Vagina (tissue), 2 donors: ENCODE data around the gene PDE4D. TPM values are rescaled to one million over a fixed set of nuclear protein-coding genes. Genes with fewer than 3 reads are reported as not detected.

Experiments used
- DNase-seq, 2 donors: peaks; one replicate each; pipeline ENCODE4 v3.0.0-alpha.2; 2017; ENCODE audit errors: extremely low spot score in 2 of 2
- H3K27ac ChIP-seq: fragments of 200-600 bp; sonication (generic); one replicate; pipeline ENCODE4 v1.5.1; 2019
- H3K27me3 ChIP-seq: fragments of 200-600 bp; sonication (generic); one replicate; pipeline ENCODE4 v1.5.1; 2019
- H3K36me3 ChIP-seq, 2 donors: fragments of 200-600 bp; sonication (generic); one replicate each; pipeline ENCODE4 v1.5.1; 2017 to 2019
- H3K4me1 ChIP-seq: fragments of 200-600 bp; sonication (generic); one replicate; pipeline ENCODE4 v1.5.1; 2019
- H3K4me3 ChIP-seq, 2 donors: fragments of 200-600 bp; sonication (generic); 1 replicate in 1 of 2; 2 replicates in 1 of 2; pipeline ENCODE4 v1.5.1; 2016 to 2019
- H3K9me3 ChIP-seq: fragments of 200-600 bp; sonication (generic); one replicate; pipeline ENCODE4 v1.5.1; 2019
- CTCF ChIP-seq, 3 experiments: fragments of 450-650 bp in 2 of 3; fragments of 200-600 bp in 1 of 3; sonication (generic) in 1 of 3; IDR thresholded peaks; one replicate each; pipeline ENCODE4 v1.5.1; 2017 to 2019; ENCODE audit warnings: antibody characterized with exemption in 3 of 3, mild to moderate bottlenecking in 2 of 3, moderate library complexity in 2 of 3
- POLR2A ChIP-seq, 2 donors: fragments of 450-650 bp; IDR thresholded peaks; one replicate each; pipeline ENCODE4 v1.6.1; 2017; ENCODE audit warnings: antibody characterized with exemption in 2 of 2, mild to moderate bottlenecking in 2 of 2, moderate library complexity in 2 of 2
- POLR2AphosphoS5 ChIP-seq, 2 donors: sonication (generic); formaldehyde crosslinking; IDR thresholded peaks; one replicate each; pipeline ENCODE4 v1.9.0; 2017; ENCODE audit warnings: antibody characterized with exemption in 2 of 2, mild to moderate bottlenecking in 2 of 2, low read depth in 1 of 2; ENCODE audit not compliant: insufficient read depth in 1 of 2
- intact Hi-C: fragments of 100-400 bp; cut with DNase I; formaldehyde crosslinking; loops from one replicate; pipeline ENCODE4 v1.15.1; 2023
- total RNA-seq: library from RNA; depleted of rRNA; stranded (reverse); fragments of >200 nt; gene quantifications from one replicate; pipeline ENCODE4 v1.2.3, GENCODE V29; 2016

The PDE4D gene
- total RNA-seq, 1 donor from 2014 or later = 86.9 TPM

- Histone ChIP-seq H3K36me3 (no peaks in the 10 kb centered on the region), H3K4me3 (peak overlapping the region in 1 of 2 donors; percentile 17), H3K9me3 (no peaks in the 10 kb centered on the region), H3K27ac (peak overlapping the region; percentile 65), H3K27me3 (no peaks in the 10 kb centered on the region), H3K4me1 (peaks cover 14% of the 10 kb centered on the region)
- no peak for TF ChIP-seq POLR2A (IDR thresholded peaks at IDR 0.05)
- peak; percentile 76 to 87 (median 79) for TF ChIP-seq CTCF (IDR thresholded peaks at IDR 0.05)
- peak in 1 of 2 donors; percentile 25 for TF ChIP-seq POLR2AphosphoS5 (IDR thresholded peaks at IDR 0.05; ENCODE audit: insufficient read depth in 1 of 2, low read depth in 1 of 2)
- intact Hi-C loops = loop anchor here (10.0 kb wide), 3 partner anchors 395 to 875 kb away; no protein-coding TSS in a partner anchor
- DNase-seq = no peak
These were observed 93.7 kb downstream of the PDE4D start for GRCh38 chr5:59799668-59800346.

GRCh38 chr5:59798862-59799667 is 94.5 kb downstream of the PDE4D start:
- H3K36me3 ChIP-seq = no peaks in the 10 kb centered on the region
- peak overlapping the region in 1 of 2 donors; percentile 17 for H3K4me3 ChIP-seq
- H3K9me3 ChIP-seq = no peaks in the 10 kb centered on the region
- no peak for DNase-seq
- no peaks in the 10 kb centered on the region for H3K27me3 ChIP-seq
- H3K27ac ChIP-seq = peak overlapping the region; percentile 65
- intact Hi-C loops = loop anchor here (10.0 kb wide), 1 partner anchor 394 kb away; no protein-coding TSS in a partner anchor
- peaks cover 14% of the 10 kb centered on the region for H3K4me1 ChIP-seq
- TF ChIP-seq POLR2A (IDR thresholded peaks at IDR 0.05) (no peak), POLR2AphosphoS5 (IDR thresholded peaks at IDR 0.05; ENCODE audit: insufficient read depth in 1 of 2, low read depth in 1 of 2) (no peak), CTCF (IDR thresholded peaks at IDR 0.05) (no peak)

- intact Hi-C loops = loop anchor here (10.0 kb wide), 1 partner anchor 390 kb away; no protein-coding TSS in a partner anchor
- H3K27me3 ChIP-seq = no peaks in the 10 kb centered on the region
- H3K9me3 ChIP-seq = no peaks in the 10 kb centered on the region
- H3K27ac ChIP-seq = no peak overlapping the region
- TF ChIP-seq POLR2A (IDR thresholded peaks at IDR 0.05) (no peak), POLR2AphosphoS5 (IDR thresholded peaks at IDR 0.05; ENCODE audit: insufficient read depth in 1 of 2, low read depth in 1 of 2) (no peak), CTCF (IDR thresholded peaks at IDR 0.05) (no peak)
- DNase-seq = no peak
- peaks cover 29% of the 10 kb centered on the region for H3K4me1 ChIP-seq
- H3K4me3 ChIP-seq = no peak overlapping the region
- H3K36me3 ChIP-seq = no peaks in the 10 kb centered on the region
These were observed 98.4 kb downstream of the PDE4D start for GRCh38 chr5:59795141-59795540.

- Histone ChIP-seq H3K36me3 (no peaks in the 10 kb centered on the region), H3K4me3 (no peak overlapping the region), H3K4me1 (peaks cover 20% of the 10 kb centered on the region), H3K27ac (no peak overlapping the region), H3K27me3 (no peaks in the 10 kb centered on the region), H3K9me3 (no peaks in the 10 kb centered on the region)
- TF ChIP-seq POLR2AphosphoS5 (IDR thresholded peaks at IDR 0.05; ENCODE audit: insufficient read depth in 1 of 2, low read depth in 1 of 2) (no peak), CTCF (IDR thresholded peaks at IDR 0.05) (no peak), POLR2A (IDR thresholded peaks at IDR 0.05) (no peak)
- intact Hi-C loops = loop anchor here (10.0 kb wide), 1 partner anchor 388 kb away; no protein-coding TSS in a partner anchor
- no peak for DNase-seq
These were observed 100.4 kb downstream of the PDE4D start for GRCh38 chr5:59792983-59793585.
